Fibroblast of lung (primary cell): Measurements from ENCODE around the gene AARS1. TPM values are rescaled to one million over a fixed set of nuclear protein-coding genes. Genes with fewer than 3 reads are reported as not detected.
A peak's percentile ranks its signal among the peaks of the same experiment; 100 is the strongest.

Experiments
- DNase-seq, 2 donors: peaks; one replicate each; pipeline versions ENCODE4 v3.0.0 to v3.0.0-alpha.2; 2010; ENCODE audit warnings: low read depth in 2 of 2
- H2AFZ ChIP-seq: 2 replicates; pipeline ENCODE4 v1.5.1; 2012; ENCODE audit warnings: low read length, control low read depth, inconsistent platforms
- H3K27ac ChIP-seq: 2 replicates; pipeline ENCODE4 v1.5.1; 2011; ENCODE audit warnings: low read length, control low read depth; ENCODE audit not compliant: insufficient read depth
- H3K27me3 ChIP-seq: 2 replicates; pipeline ENCODE4 v1.5.1; 2011; ENCODE audit warnings: mild to moderate bottlenecking, low read length; ENCODE audit not compliant: control insufficient read depth, insufficient read depth
- H3K36me3 ChIP-seq: 2 replicates; pipeline ENCODE4 v1.5.1; 2011; ENCODE audit warnings: low read length; ENCODE audit not compliant: control insufficient read depth, insufficient read depth
- H3K4me1 ChIP-seq: 2 replicates; pipeline ENCODE4 v1.5.1; 2011; ENCODE audit warnings: low read length; ENCODE audit not compliant: control insufficient read depth, insufficient read depth; ENCODE audit errors: extremely low read depth
- H3K4me2 ChIP-seq: 2 replicates; pipeline ENCODE4 v1.5.1; 2011; ENCODE audit warnings: low read length, control low read depth; ENCODE audit not compliant: insufficient read depth; ENCODE audit errors: extremely low read depth
- H3K4me3 ChIP-seq, 4 experiments: fragments of 200-600 bp in 1 of 4; sonication (generic) in 1 of 4; replicated peaks in 1 of 4; 2 replicates each; pipeline ENCODE4 v1.5.1; 2011 to 2016; ENCODE audit warnings: low read length in 4 of 4, low read depth in 3 of 4, mild to moderate bottlenecking in 3 of 4, control low read depth in 2 of 4, inconsistent platforms in 1 of 4, mixed read lengths in 1 of 4; ENCODE audit not compliant: insufficient read depth in 1 of 4; ENCODE audit errors: control extremely low read depth in 1 of 4
- H3K79me2 ChIP-seq: 2 replicates; pipeline ENCODE4 v1.5.1; 2012; ENCODE audit warnings: mild to moderate bottlenecking, low read length, inconsistent platforms; ENCODE audit not compliant: control insufficient read depth, insufficient read depth
- H3K9ac ChIP-seq: 2 replicates; pipeline ENCODE4 v1.5.1; 2011; ENCODE audit warnings: mild to moderate bottlenecking, low read length, control low read depth; ENCODE audit not compliant: insufficient read depth
- H3K9me3 ChIP-seq: 2 replicates; pipeline ENCODE4 v1.5.1; 2012; ENCODE audit warnings: low read depth, low read length; ENCODE audit not compliant: control insufficient read depth, insufficient read depth
- H4K20me1 ChIP-seq: 2 replicates; pipeline ENCODE4 v1.5.1; 2011; ENCODE audit warnings: low read length; ENCODE audit not compliant: control insufficient read depth, insufficient read depth; ENCODE audit errors: extremely low read depth
- EZH2 ChIP-seq: IDR thresholded peaks from 2 replicates; pipeline ENCODE4 v1.5.1; 2012; ENCODE audit warnings: low read length, control low read depth, mild to moderate bottlenecking; ENCODE audit errors: missing control alignments
- polyA plus RNA-seq, 2 donors: library from polyadenylated mRNA; depleted of rRNA in 1 of 2; stranded (reverse) in 1 of 2; unstranded in 1 of 2; fragments of >200 nt; gene quantifications; 2 replicates each; pipeline ENCODE4 v1.2.1, GENCODE V29; 2011 to 2012; ENCODE audit warnings: missing spikeins in 1 of 2
- total RNA-seq: library from RNA; depleted of rRNA; stranded (reverse); fragments of >200 nt; gene quantifications from 2 replicates; pipeline ENCODE4 v1.2.1, GENCODE V29; 2014
- TF ChIP-seq, protein P1 (sequence below), 2 donors: IDR thresholded peaks in 1 of 2; conservative IDR thresholded peaks in 1 of 2; 1 replicate in 1 of 2; 2 replicates in 1 of 2; pipeline ENCODE4 v1.5.1; 2011 to 2012; ENCODE audit warnings: low read length in 2 of 2, control low read depth in 1 of 2, inconsistent platforms in 1 of 2, low read depth in 1 of 2, mild to moderate bottlenecking in 1 of 2

AARS1 gene
- total and polyA plus RNA-seq, 2 donors (not counting 1 experiment from before 2014, with no cell fraction given): 137 to 596 TPM

DNA sequence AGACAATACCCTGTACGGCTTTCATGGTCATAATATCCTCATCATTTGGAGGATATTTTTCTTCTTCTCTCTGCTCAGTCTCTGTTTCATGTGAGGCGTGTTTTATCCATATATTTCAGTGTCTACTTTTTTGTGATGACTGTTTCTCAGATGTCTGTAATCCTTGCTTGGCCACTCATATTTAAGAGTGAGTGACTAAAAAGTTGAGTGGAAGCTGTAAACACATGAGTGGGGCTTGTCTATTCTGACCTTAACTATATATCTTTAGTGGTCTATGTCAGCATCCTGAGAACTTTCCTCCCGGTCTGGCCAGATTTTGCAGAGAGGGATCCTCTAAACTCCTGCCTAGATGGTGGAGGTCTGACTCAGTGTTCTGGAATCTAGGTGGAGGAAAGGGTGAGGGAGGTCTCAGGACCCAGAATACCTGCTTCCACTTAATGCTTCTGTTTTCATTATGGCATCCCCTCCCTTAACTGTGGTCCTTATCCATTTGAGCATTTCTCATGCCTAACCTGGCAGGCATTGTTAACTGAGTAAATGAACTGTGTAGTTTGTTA is 15.7 kb upstream of the AARS1 start:
- H3K9me3 ChIP-seq: no peaks in the 10 kb centered on the region
- no peak overlapping the region for H3K9ac ChIP-seq

DNA sequence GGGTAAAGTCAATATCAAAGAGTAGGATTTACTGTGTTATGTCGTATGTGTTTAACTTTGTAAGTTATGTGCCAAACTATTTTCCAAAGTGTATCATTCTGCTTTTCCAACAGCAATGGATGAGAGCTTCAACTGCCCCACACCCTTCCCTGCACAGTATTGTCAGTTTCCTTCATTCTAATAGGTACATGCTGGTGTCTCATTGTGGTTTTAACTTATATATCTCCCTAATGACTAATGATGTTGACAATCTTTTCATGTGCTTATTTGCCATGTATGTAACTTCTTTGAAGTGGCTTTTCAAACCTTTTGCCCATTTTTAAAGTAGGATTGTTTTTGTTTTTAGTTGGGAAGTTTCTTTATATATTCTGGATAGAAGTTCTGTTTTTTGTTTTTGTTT is 13.4 kb upstream of the AARS1 start:
- Histone ChIP-seq H3K79me2 (peaks cover 34% of the 10 kb centered on the region), H3K4me1 (peaks cover 4% of the 10 kb centered on the region), H3K27me3 (no peaks in the 10 kb centered on the region), H4K20me1 (no peaks in the 10 kb centered on the region), H3K27ac (no peak overlapping the region), H3K36me3 (no peaks in the 10 kb centered on the region), H3K4me2 (no peak overlapping the region), H2AFZ (no peak overlapping the region), H3K4me3 (no peak overlapping the region), H3K9me3 (no peaks in the 10 kb centered on the region), H3K9ac (no peak overlapping the region)
- DNase-seq: no peak
- TF ChIP-seq, protein P1, sequence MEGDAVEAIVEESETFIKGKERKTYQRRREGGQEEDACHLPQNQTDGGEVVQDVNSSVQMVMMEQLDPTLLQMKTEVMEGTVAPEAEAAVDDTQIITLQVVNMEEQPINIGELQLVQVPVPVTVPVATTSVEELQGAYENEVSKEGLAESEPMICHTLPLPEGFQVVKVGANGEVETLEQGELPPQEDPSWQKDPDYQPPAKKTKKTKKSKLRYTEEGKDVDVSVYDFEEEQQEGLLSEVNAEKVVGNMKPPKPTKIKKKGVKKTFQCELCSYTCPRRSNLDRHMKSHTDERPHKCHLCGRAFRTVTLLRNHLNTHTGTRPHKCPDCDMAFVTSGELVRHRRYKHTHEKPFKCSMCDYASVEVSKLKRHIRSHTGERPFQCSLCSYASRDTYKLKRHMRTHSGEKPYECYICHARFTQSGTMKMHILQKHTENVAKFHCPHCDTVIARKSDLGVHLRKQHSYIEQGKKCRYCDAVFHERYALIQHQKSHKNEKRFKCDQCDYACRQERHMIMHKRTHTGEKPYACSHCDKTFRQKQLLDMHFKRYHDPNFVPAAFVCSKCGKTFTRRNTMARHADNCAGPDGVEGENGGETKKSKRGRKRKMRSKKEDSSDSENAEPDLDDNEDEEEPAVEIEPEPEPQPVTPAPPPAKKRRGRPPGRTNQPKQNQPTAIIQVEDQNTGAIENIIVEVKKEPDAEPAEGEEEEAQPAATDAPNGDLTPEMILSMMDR (conservative IDR thresholded peaks at IDR 0.05 in 1 of 2, IDR thresholded peaks at IDR 0.05 in 1 of 2; ENCODE audit: low read depth in 1 of 2, low read length in 2 of 2): no peak
- no peak for TF ChIP-seq EZH2

More for the DNA sequence above, 15.7 kb upstream of the AARS1 start:
- Histone ChIP-seq H3K4me1 (no peaks in the 10 kb centered on the region), H3K4me3 (no peak overlapping the region), H3K4me2 (no peak overlapping the region), H3K79me2 (peaks cover 24% of the 10 kb centered on the region), H4K20me1 (no peaks in the 10 kb centered on the region), H3K27me3 (no peaks in the 10 kb centered on the region), H3K27ac (no peak overlapping the region), H3K36me3 (no peaks in the 10 kb centered on the region), H2AFZ (no peak overlapping the region)
- peak in 1 of 2 donors; percentile 11 for DNase-seq
- TF ChIP-seq, protein P1 (conservative IDR thresholded peaks at IDR 0.05 in 1 of 2, IDR thresholded peaks at IDR 0.05 in 1 of 2; ENCODE audit: low read depth in 1 of 2, low read length in 2 of 2): no peak
- no peak for TF ChIP-seq EZH2

DNA sequence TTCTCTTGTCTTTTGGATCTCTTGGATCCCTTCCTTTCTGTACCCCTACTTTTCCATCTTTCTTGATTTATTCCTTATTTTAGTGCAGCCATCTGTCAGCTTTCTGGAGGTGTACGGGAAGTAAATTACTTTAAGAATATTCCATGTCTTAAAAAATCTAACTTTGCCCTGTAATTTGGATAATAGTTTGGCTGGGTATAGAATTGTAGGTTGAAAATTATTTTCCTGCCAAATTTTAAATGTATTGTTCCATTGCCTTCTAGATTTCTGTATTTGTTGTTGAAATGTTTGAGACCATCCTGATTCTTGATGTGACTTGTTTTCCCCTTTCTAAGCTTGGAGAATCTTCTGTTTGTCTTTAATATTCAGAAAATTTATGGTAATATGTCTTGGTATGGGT is 11.8 kb upstream of the AARS1 start:
- Histone ChIP-seq H3K9ac (no peak overlapping the region), H3K36me3 (no peaks in the 10 kb centered on the region), H3K79me2 (peaks cover 29% of the 10 kb centered on the region), H3K4me3 (no peak overlapping the region), H2AFZ (no peak overlapping the region), H3K27ac (no peak overlapping the region), H4K20me1 (no peaks in the 10 kb centered on the region), H3K4me1 (peaks cover 4% of the 10 kb centered on the region), H3K27me3 (no peaks in the 10 kb centered on the region), H3K9me3 (no peaks in the 10 kb centered on the region), H3K4me2 (no peak overlapping the region)
- DNase-seq: no peak
- TF ChIP-seq, protein P1 (conservative IDR thresholded peaks at IDR 0.05 in 1 of 2, IDR thresholded peaks at IDR 0.05 in 1 of 2; ENCODE audit: low read depth in 1 of 2, low read length in 2 of 2): no peak
